ENCODE measurements around the gene ALDH1L2.

Gene ALDH1L2

GRCh38 chr12:105083031-105083430 is 1.2 kb downstream of the ALDH1L2 start:
- no peak for DNase-seq

GRCh38 chr12:105078712-105079570 is 5.3 kb downstream of the ALDH1L2 start:
- DNase-seq = no peak

GRCh38 chr12:105077435-105077834 is 6.8 kb downstream of the ALDH1L2 start:
- DNase-seq = no peak

GRCh38 chr12:105076913-105077312 is 7.3 kb downstream of the ALDH1L2 start:
- no peak for DNase-seq

- DNase-seq = no peak
Observed at GRCh38 chr12:105076098-105076497, 8.2 kb downstream of the ALDH1L2 start.

GRCh38 chr12:105072888-105073488 is 11.3 kb downstream of the ALDH1L2 start:
- no peak for DNase-seq

- DNase-seq = no peak
Observed at GRCh38 chr12:105071981-105072380, 12.3 kb downstream of the ALDH1L2 start.

- no peak for DNase-seq
Observed at GRCh38 chr12:105069936-105070702, 14.1 kb downstream of the ALDH1L2 start.

- no peak for DNase-seq
Observed at GRCh38 chr12:105067511-105068031, 16.7 kb downstream of the ALDH1L2 start.

GRCh38 chr12:105064564-105065178 is 19.6 kb downstream of the ALDH1L2 start:
- no peak for DNase-seq

- DNase-seq = no peak
Observed at GRCh38 chr12:105060715-105061378, 23.4 kb downstream of the ALDH1L2 start.

- DNase-seq = no peak
Observed at GRCh38 chr12:105057174-105057573, 27.1 kb downstream of the ALDH1L2 start.

- DNase-seq = peak; percentile 71
Observed at GRCh38 chr12:105053116-105053572, 31.1 kb downstream of the ALDH1L2 start.

GRCh38 chr12:105051981-105052380 is 32.3 kb downstream of the ALDH1L2 start:
- no peak for DNase-seq

GRCh38 chr12:105048315-105048714 is 35.9 kb downstream of the ALDH1L2 start:
- no peak for DNase-seq

- DNase-seq = no peak
Observed at GRCh38 chr12:105047308-105047707, 37.0 kb downstream of the ALDH1L2 start.

- no peak for DNase-seq
Observed at GRCh38 chr12:105041186-105041585, 43.1 kb downstream of the ALDH1L2 start.

- no peak for DNase-seq
Observed at GRCh38 chr12:105040476-105040875, 43.8 kb downstream of the ALDH1L2 start.

GRCh38 chr12:105036937-105037649 is 47.2 kb downstream of the ALDH1L2 start:
- DNase-seq = no peak

- DNase-seq = no peak
Observed at GRCh38 chr12:105033851-105034250, 50.4 kb downstream of the ALDH1L2 start.

- DNase-seq = no peak
Observed at GRCh38 chr12:105032703-105033357, 51.4 kb downstream of the ALDH1L2 start.

Measured in activated CD4-positive, CD25-positive, alpha-beta regulatory T cell treated with anti-CD3 and anti-CD28 coated beads, Interleukin-2, amount 50 U/mL, for 72 hours (primary cell).